HFFc6 (cell line): ENCODE data around the gene SMTN. TPM values are rescaled to one million over a fixed set of nuclear protein-coding genes. Genes with fewer than 3 reads are reported as not detected.
"Not testable (repeated sequence)": the region's sequence is repeated elsewhere in the genome, so short reads cannot be mapped to it uniquely, and the experiment has no call there.

Source experiments
- DNase-seq: peaks from one replicate; pipeline ENCODE4 v3.0.0-alpha.2; 2018
- H3K27ac Mint-ChIP-seq: 2 replicates; pipeline ENCODE4 v1.8.0; 2020; ENCODE audit warnings: mild to moderate bottlenecking, mixed read lengths
- H3K27me3 Mint-ChIP-seq: 2 replicates; pipeline ENCODE4 v1.8.0; 2021; ENCODE audit warnings: mild to moderate bottlenecking, moderate library complexity, mixed read lengths; ENCODE audit not compliant: insufficient read depth
- H3K36me3 Mint-ChIP-seq: 2 replicates; pipeline ENCODE4 v1.8.0; 2021; ENCODE audit warnings: low read depth, mixed read lengths
- H3K4me1 Mint-ChIP-seq: 2 replicates; pipeline ENCODE4 v1.8.0; 2020; ENCODE audit warnings: low read depth, mixed read lengths
- H3K4me3 Mint-ChIP-seq: 2 replicates; pipeline ENCODE4 v1.8.0; 2020; ENCODE audit warnings: mild to moderate bottlenecking, moderate library complexity, mixed read lengths
- H3K9me3 Mint-ChIP-seq: 2 replicates; pipeline ENCODE4 v1.8.0; 2020; ENCODE audit warnings: mild to moderate bottlenecking, mixed read lengths
- total RNA-seq, 6 experiments: library from RNA; stranded (reverse); fragmentation: NEBNext Ultra II Directional; extraction: Animal tissue kit (Norgen Biotek cat#: 25700); gene quantifications; 2 replicates in 1 of 6; 3 replicates in 5 of 6; pipeline ENCODE4 v1.2.3, GENCODE V29; 2021
- TF ChIP-seq, protein P1 (sequence below): fragments of 200-600 bp; sonication (generic); IDR thresholded peaks from 2 replicates; pipeline ENCODE4 v1.5.0; 2021; ENCODE audit warnings: antibody characterized with exemption, mild to moderate bottlenecking

The SMTN gene
- total RNA-seq, 6 experiments from 2014 or later = 201 to 329 (median 246) TPM

DNA sequence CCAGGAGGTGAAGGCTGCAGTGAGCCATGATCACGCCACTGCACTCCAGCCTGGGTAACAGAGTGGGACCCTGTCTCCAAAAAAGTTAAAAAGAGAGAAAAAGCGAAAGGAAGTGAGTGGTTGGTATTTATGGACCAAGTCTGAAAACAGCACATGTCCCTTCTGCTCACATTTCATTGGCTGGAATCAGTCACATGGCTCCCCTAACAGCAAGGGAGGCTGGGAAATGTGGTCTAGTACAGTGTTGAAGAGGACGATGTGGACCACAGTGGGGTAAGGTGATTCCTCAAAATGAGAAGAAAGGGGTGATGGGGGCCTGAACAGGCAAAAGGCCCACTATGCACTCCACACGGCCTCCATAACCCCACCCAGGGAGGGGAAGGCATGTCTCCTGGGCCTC is 32.5 kb upstream of the SMTN start:
- DNase-seq = no peak
- no peak overlapping the region for H3K27ac Mint-ChIP-seq
- no peak overlapping the region for H3K4me3 Mint-ChIP-seq
- H3K36me3 Mint-ChIP-seq = no peaks in the 10 kb centered on the region
- TF ChIP-seq, protein P1, sequence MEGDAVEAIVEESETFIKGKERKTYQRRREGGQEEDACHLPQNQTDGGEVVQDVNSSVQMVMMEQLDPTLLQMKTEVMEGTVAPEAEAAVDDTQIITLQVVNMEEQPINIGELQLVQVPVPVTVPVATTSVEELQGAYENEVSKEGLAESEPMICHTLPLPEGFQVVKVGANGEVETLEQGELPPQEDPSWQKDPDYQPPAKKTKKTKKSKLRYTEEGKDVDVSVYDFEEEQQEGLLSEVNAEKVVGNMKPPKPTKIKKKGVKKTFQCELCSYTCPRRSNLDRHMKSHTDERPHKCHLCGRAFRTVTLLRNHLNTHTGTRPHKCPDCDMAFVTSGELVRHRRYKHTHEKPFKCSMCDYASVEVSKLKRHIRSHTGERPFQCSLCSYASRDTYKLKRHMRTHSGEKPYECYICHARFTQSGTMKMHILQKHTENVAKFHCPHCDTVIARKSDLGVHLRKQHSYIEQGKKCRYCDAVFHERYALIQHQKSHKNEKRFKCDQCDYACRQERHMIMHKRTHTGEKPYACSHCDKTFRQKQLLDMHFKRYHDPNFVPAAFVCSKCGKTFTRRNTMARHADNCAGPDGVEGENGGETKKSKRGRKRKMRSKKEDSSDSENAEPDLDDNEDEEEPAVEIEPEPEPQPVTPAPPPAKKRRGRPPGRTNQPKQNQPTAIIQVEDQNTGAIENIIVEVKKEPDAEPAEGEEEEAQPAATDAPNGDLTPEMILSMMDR = no peak
- peaks cover 12% of the 10 kb centered on the region for H3K4me1 Mint-ChIP-seq
- H3K9me3 Mint-ChIP-seq = no peaks in the 10 kb centered on the region
- peaks cover 3% of the 10 kb centered on the region; the same call in 1 of the 2 replicates for H3K27me3 Mint-ChIP-seq

DNA sequence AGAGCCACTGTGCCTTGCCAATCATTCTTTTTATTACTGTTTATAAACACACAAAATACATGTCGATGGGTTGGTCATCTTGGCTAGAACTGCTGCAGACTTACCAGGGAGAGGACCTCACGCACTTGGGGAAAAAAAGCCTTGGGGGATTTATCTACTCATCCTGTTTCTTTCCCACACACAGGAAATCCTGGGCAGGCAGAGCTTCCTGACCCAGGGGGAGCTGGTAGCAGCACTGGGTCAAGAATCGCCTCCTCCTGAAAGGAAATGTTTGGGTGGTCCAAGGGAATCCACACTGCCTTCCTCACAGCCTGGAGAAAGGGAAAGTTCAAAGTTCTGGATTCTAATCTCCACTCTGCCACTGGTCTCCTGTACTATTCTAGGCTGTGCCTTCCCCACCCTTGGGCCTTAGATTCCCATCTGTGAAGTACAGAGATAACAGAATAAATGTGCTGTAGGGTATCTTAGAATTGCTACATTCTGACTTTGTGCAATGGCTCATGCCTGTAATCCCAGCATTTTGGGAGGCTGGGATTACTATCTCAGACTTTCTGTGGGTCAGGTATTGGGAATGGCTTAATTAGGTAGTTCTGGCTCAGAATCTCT is 31.2 kb upstream of the SMTN start:
- no peak overlapping the region for H3K27ac Mint-ChIP-seq
- no peak overlapping the region for H3K4me3 Mint-ChIP-seq

DNA sequence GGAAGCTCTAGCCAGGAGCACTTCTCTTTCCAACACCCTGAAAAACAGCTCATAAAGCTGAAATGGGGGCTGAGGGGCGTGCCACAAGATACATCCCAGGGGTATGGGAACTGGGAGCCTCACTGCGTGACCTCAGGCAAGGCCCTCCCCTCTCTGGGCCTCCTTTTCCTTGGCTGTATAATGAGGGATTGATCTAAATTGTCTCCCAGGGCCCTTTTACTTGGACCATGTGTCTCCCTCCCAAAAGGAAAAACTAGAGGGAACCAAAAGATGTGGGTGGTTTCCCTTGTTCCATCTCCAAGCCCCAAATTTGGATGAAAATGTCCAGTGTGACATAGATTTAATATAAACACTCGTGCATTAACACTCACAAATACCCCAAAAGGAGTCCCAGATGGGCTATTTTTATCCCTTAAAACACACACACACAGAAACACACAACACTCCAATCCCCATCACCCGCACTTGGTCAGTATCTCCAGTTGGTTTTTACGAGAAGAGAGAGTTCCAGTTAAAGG is 25.9 kb upstream of the SMTN start:
- DNase-seq = no peak
- Mint-ChIP-seq H3K9me3 (no peaks in the 10 kb centered on the region), H3K4me3 (peak overlapping the region; percentile 77), H3K4me1 (peaks cover 40% of the 10 kb centered on the region), H3K36me3 (no peaks in the 10 kb centered on the region), H3K27me3 (peaks cover 3% of the 10 kb centered on the region; the same call in 1 of the 2 replicates), H3K27ac (peak overlapping the region; percentile 89)
- TF ChIP-seq, protein P1 = no peak

More for the DNA sequence above, 31.2 kb upstream of the SMTN start:
- TF ChIP-seq, protein P1 = no peak
- no peak for DNase-seq
- Mint-ChIP-seq H3K36me3 (no peaks in the 10 kb centered on the region), H3K27me3 (peaks cover 3% of the 10 kb centered on the region; the same call in 1 of the 2 replicates), H3K9me3 (no peaks in the 10 kb centered on the region), H3K4me1 (peaks cover 18% of the 10 kb centered on the region)

DNA sequence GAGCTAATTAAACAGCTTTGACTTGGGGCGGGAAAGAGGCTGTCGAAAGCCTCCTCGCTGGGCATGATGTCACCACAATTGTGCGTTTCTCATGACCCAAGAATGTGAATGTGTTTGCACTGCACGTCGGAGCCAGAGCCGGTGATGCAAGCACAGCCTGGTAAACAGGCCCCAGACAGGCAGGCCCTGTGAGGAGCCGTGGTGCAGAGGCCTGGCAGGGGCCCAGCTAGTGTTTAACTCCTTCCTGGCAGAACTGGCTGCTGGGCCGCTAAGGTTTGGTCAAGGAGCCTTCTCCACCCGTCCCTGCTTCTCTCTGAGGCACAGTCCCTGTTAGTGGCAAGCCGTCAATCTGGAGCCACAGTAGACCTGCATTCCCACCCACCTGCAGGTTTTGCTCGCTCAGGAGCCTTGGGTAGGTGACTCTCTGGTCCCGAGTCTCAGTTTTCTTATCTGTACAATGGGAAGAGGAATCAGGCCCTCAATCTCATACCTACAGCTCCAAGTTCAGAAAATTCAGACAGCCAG is 25.4 kb upstream of the SMTN start:
- TF ChIP-seq, protein P1 = no peak
- Mint-ChIP-seq H3K36me3 (no peaks in the 10 kb centered on the region), H3K9me3 (no peaks in the 10 kb centered on the region), H3K27me3 (peaks cover 3% of the 10 kb centered on the region; the same call in 1 of the 2 replicates), H3K27ac (peak overlapping the region; percentile 89), H3K4me1 (peaks cover 40% of the 10 kb centered on the region), H3K4me3 (peak overlapping the region; percentile 77)
- peak; percentile 94 for DNase-seq

DNA sequence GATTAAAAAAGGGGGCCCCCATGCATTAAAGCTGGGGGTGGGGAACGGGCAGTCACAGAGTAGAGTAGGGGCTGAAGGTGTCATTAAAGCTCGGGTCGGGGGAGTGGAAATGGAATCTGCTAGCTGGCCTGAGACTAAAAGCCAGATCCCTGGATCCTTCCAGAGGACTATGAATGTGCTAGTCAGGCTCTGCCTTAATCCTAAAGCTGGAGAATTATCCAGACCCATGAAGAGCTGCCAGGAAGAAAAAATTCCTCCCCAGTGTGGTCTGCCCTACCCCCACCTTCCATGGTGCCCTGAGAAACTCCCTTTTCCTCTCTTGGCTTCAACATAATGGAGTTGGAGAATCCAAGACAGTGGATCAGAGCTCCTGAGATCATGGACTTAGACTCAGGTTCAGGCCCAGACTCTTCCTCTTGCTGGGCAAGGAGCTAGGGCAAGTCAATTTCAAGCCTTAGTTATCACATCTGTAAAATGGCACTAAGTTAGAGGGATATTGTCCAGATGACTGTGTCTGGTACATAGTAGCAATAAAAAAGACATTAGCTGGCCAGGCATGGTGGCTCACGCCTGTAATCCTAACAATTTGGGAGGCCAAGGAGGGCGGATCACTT is 24.0 kb upstream of the SMTN start:
- TF ChIP-seq, protein P1 = no peak
- Mint-ChIP-seq H3K36me3 (no peaks in the 10 kb centered on the region), H3K4me3 (no peak overlapping the region), H3K9me3 (no peaks in the 10 kb centered on the region), H3K27me3 (peaks cover 4% of the 10 kb centered on the region; the same call in 1 of the 2 replicates), H3K27ac (no peak overlapping the region), H3K4me1 (peaks cover 40% of the 10 kb centered on the region)
- DNase-seq = no peak

DNA sequence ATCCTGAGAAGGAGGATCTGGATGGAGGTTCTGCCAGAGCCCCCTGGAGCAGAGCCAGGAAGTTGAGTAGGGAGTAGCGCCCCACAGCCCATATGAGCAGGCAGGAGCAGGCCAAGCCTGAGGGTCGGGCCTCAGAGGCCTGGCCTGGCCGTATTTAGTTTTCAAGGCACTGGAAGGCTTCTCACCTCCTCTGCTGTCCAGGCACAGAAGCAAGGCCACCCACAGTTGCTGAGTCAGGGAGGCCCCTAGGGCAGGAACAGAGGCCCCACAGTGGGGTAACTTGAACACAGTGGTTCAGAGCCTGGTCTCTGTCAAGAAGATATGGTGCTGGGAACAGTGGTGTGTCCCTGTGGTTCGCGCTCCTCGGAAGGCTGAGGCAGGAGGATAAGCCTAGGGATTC is 21.5 kb upstream of the SMTN start:
- H3K9me3 Mint-ChIP-seq, H3K36me3 Mint-ChIP-seq, DNase-seq, H3K4me3 Mint-ChIP-seq, H3K27ac Mint-ChIP-seq, H3K27me3 Mint-ChIP-seq: not testable (repeated sequence)
- peaks cover 24% of the 10 kb centered on the region for H3K4me1 Mint-ChIP-seq
